Retina (tissue), 1 donor: ENCODE data around the gene JPH4.
"Not testable (repeated sequence)": the region's sequence is repeated elsewhere in the genome, so short reads cannot be mapped to it uniquely, and the experiment has no call there.

Experiments used
- DNase-seq: peaks from one replicate; pipeline ENCODE4 v3.0.0-alpha.2; 2016

The JPH4 gene

GRCh38 chr14:23578560-23579310, at the start of gene JPH4:
Gene JPH4 (minus strand): TSS chr14:23578790. CDS start chr14:23577453, 1,337 bp downstream.
- DNase-seq = peak; percentile 76

- DNase-seq = no peak
These were observed 49.4 kb upstream of the JPH4 start for GRCh38 chr14:23627961-23628360.

- DNase-seq = no peak
These were observed 48.4 kb upstream of the JPH4 start for GRCh38 chr14:23626946-23627345.

GRCh38 chr14:23624830-23625404, 46.3 kb upstream of the JPH4 start:
- no peak for DNase-seq

- DNase-seq = no peak
These were observed 45.4 kb upstream of the JPH4 start for GRCh38 chr14:23623962-23624361.

- no peak for DNase-seq
These were observed 44.4 kb upstream of the JPH4 start for GRCh38 chr14:23622990-23623389.

GRCh38 chr14:23621932-23622730, 43.5 kb upstream of the JPH4 start:
- no peak for DNase-seq

GRCh38 chr14:23621204-23621931, 42.8 kb upstream of the JPH4 start:
- no peak for DNase-seq

- DNase-seq = no peak
These were observed 41.6 kb upstream of the JPH4 start for GRCh38 chr14:23620177-23620702.

- DNase-seq = no peak
These were observed 39.9 kb upstream of the JPH4 start for GRCh38 chr14:23618415-23618988.

GRCh38 chr14:23617539-23617938, 38.9 kb upstream of the JPH4 start:
- DNase-seq = no peak

- no peak for DNase-seq
These were observed 37.3 kb upstream of the JPH4 start for GRCh38 chr14:23615856-23616255.

- DNase-seq = no peak
These were observed 35.8 kb upstream of the JPH4 start for GRCh38 chr14:23614395-23614828.

- no peak for DNase-seq
These were observed 34.9 kb upstream of the JPH4 start for GRCh38 chr14:23613242-23614070.

GRCh38 chr14:23612802-23613201, 34.2 kb upstream of the JPH4 start:
- no peak for DNase-seq

- DNase-seq = no peak
These were observed 33.8 kb upstream of the JPH4 start for GRCh38 chr14:23612354-23612732.

GRCh38 chr14:23610815-23611289, 32.3 kb upstream of the JPH4 start:
- DNase-seq = no peak

- no peak for DNase-seq
These were observed 31.7 kb upstream of the JPH4 start for GRCh38 chr14:23610090-23610814.

- DNase-seq = not testable (repeated sequence)
These were observed 31.0 kb upstream of the JPH4 start for GRCh38 chr14:23609411-23610089.

GRCh38 chr14:23609001-23609400, 30.4 kb upstream of the JPH4 start:
- no peak for DNase-seq
